ENCODE data around the gene NAALADL2. TPM values are rescaled to one million over a fixed set of nuclear protein-coding genes. Genes with fewer than 3 reads are reported as not detected.
"Not testable (repeated sequence)": the region's sequence is repeated elsewhere in the genome, so short reads cannot be mapped to it uniquely, and the experiment has no call there.

NAALADL2 gene
- total RNA-seq, 1 donor = 54.5 TPM

GRCh38 chr3:175411405-175411804 is 552.3 kb downstream of the NAALADL2 start:
- TF ChIP-seq CTCF (IDR thresholded peaks at IDR 0.05; ENCODE audit: insufficient read depth, low read length) = no peak
- DNase-seq (ENCODE audit: low read depth) = no peak
- H3K4me3 ChIP-seq (ENCODE audit: low read depth, low read length) = no peak overlapping the region

- H3K4me3 ChIP-seq (ENCODE audit: low read depth, low read length) = no peak overlapping the region
- TF ChIP-seq CTCF (IDR thresholded peaks at IDR 0.05; ENCODE audit: insufficient read depth, low read length) = no peak
- no peak for DNase-seq (ENCODE audit: low read depth)
Measured at GRCh38 chr3:175411946-175412345, 552.8 kb downstream of the NAALADL2 start.

- no peak for DNase-seq (ENCODE audit: low read depth)
- TF ChIP-seq CTCF (IDR thresholded peaks at IDR 0.05; ENCODE audit: insufficient read depth, low read length) = no peak
- H3K4me3 ChIP-seq (ENCODE audit: low read depth, low read length) = no peak overlapping the region
Measured at GRCh38 chr3:175413926-175414325, 554.8 kb downstream of the NAALADL2 start.

- no peak for TF ChIP-seq CTCF (IDR thresholded peaks at IDR 0.05; ENCODE audit: insufficient read depth, low read length)
- DNase-seq (ENCODE audit: low read depth) = no peak
- H3K4me3 ChIP-seq (ENCODE audit: low read depth, low read length) = no peak overlapping the region
Measured at GRCh38 chr3:175416600-175416999, 557.5 kb downstream of the NAALADL2 start.

GRCh38 chr3:175417426-175417825 is 558.3 kb downstream of the NAALADL2 start:
- H3K4me3 ChIP-seq (ENCODE audit: low read depth, low read length) = no peak overlapping the region
- DNase-seq (ENCODE audit: low read depth) = no peak
- no peak for TF ChIP-seq CTCF (IDR thresholded peaks at IDR 0.05; ENCODE audit: insufficient read depth, low read length)

- DNase-seq (ENCODE audit: low read depth) = no peak
- TF ChIP-seq CTCF (IDR thresholded peaks at IDR 0.05; ENCODE audit: insufficient read depth, low read length) = no peak
- no peak overlapping the region for H3K4me3 ChIP-seq (ENCODE audit: low read depth, low read length)
Measured at GRCh38 chr3:175421902-175422301, 562.8 kb downstream of the NAALADL2 start.

GRCh38 chr3:175422744-175423143 is 563.6 kb downstream of the NAALADL2 start:
- no peak for TF ChIP-seq CTCF (IDR thresholded peaks at IDR 0.05; ENCODE audit: insufficient read depth, low read length)
- H3K4me3 ChIP-seq (ENCODE audit: low read depth, low read length) = no peak overlapping the region
- DNase-seq (ENCODE audit: low read depth) = no peak

- not testable (repeated sequence) for H3K4me3 ChIP-seq (ENCODE audit: low read depth, low read length); DNase-seq (ENCODE audit: low read depth)
Measured at GRCh38 chr3:175423848-175424247, 564.7 kb downstream of the NAALADL2 start.

Measured in fibroblast of the aortic adventitia (primary cell).